Lower lobe of right lung (tissue), 2 donors: ENCODE data around the gene MFAP2. TPM values are rescaled to one million over a fixed set of nuclear protein-coding genes. Genes with fewer than 3 reads are reported as not detected.
A peak's percentile ranks its signal among the peaks of the same experiment; 100 is the strongest.

ENCODE experiments used
- ATAC-seq, 2 donors: fragments of 200-7000 bp; cut with Tn5 transposase; one replicate each; pipeline ENCODE4 v1.9.1; 2020 to 2022; ENCODE audit warnings: mild to moderate bottlenecking in 2 of 2, moderate library complexity in 2 of 2
- DNase-seq: peaks from one replicate; pipeline ENCODE4 v3.0.0-alpha.2; 2020
- H3K27ac ChIP-seq: fragments of 200-600 bp; one replicate; pipeline ENCODE4 v1.8.0; 2022
- H3K27me3 ChIP-seq: fragments of 200-600 bp; one replicate; pipeline ENCODE4 v1.8.0; 2022; ENCODE audit warnings: low read depth
- H3K36me3 ChIP-seq: fragments of 200-600 bp; one replicate; pipeline ENCODE4 v1.8.0; 2022; ENCODE audit warnings: mild to moderate bottlenecking
- H3K4me1 ChIP-seq: fragments of 200-600 bp; one replicate; pipeline ENCODE4 v1.8.0; 2022
- H3K4me3 ChIP-seq: fragments of 200-600 bp; one replicate; pipeline ENCODE4 v1.8.0; 2022; ENCODE audit warnings: mild to moderate bottlenecking
- H3K9me3 ChIP-seq: fragments of 200-600 bp; one replicate; pipeline ENCODE4 v1.8.0; 2022
- CTCF ChIP-seq: fragments of 200-600 bp; IDR thresholded peaks from one replicate; pipeline ENCODE4 v1.8.0; 2022; ENCODE audit warnings: antibody characterized with exemption, mild to moderate bottlenecking
- intact Hi-C: fragments of 100-400 bp; cut with DNase I; formaldehyde crosslinking; loops from one replicate; pipeline ENCODE4 v1.11.0; 2022
- total RNA-seq: library from RNA; stranded (reverse); fragmentation: NEBNext Ultra II Directional; extraction: Animal tissue kit (Norgen Biotek cat#: 25700); gene quantifications from one replicate; pipeline ENCODE4 v1.2.1, GENCODE V29; 2021
- donor health status: DM: no; HTN: yes; CAD: no; lungs with severe emphysema.

MFAP2 gene
- total RNA-seq, 1 donor from 2014 or later, result 11.9 TPM

DNA sequence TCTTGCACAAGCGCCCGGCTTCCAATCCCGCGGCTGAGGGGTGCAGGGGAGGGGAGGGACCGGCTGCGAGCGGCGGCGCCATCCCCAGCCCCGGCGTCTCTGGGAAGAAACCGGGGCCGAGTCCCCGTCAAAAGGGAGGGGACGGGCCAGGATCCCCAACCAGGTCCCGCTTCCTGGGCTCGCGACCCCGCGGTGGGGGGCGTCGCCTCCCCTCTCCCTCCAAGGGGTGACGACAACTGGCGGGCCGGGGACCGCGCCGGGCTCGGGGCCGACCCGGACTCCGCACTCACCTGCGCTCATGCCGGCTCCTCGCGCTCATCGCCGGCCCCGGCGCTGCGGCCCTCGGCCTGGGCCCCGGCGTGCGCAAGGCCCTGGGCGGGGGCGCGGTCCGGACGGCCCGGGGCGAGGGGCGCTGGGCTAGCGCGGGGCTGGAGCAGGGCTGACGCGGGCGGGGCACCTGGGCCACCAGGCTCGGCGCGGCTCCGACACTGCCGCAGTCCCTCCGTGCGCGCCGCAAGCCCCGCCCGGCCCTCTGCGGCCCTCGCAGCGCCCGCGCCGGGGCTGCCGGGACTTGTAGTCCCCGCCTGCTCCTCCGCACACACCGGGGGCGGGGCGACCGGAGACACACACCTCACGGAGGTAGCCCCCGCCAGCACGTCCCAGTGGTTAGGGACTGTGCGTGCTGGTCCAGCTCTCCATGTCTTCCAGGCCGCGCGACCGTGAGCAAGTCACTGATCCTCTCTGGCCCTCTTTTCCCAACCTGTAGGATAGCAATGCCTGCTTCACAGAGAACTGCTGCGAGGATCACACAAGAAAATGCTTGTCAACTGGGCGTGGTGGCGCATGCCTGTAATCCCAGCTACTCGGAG lies 31.3 kb upstream of the MFAP2 start, which contains the start of gene ATP13A2:
ATP13A2 (minus strand) TSS at position 490 of the 869 bp plus-strand sequence; CDS start at position 300, 190 bp downstream.
- Histone ChIP-seq H3K4me3 (peak within 1 kb of the TSS; percentile 97), H3K4me1 (peaks cover 37% of the 10 kb centered on the region), H3K36me3 (no peaks in the 10 kb centered on the region), H3K27ac (peak within 1 kb of the TSS; percentile 68), H3K9me3 (no peaks in the 10 kb centered on the region), H3K27me3 (no peaks in the 10 kb centered on the region)
- ATAC-seq, result peak; percentile 95 to 98
- peak; percentile 91 for DNase-seq
- TF ChIP-seq CTCF, result no peak
- intact Hi-C loops, result no loop called here

DNA sequence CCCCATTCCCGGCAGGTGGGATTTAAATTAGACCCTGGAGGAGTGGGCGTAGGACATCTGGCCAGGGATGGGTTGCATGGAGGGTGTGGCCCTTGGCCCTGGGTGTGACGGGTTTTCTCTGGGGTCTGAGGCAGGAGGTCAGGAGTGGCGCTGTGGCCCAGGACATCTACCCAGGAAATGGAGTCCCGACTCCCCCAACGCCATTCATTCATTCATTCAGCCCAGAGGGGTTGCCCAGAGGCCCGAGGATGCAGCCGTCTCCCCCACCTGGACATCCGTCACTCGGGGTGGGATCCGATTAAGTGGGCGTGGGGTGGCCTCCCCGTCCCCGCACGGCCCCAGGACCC lies 30.6 kb upstream of the MFAP2 start:
- intact Hi-C loops, result no loop called here
- H3K9me3 ChIP-seq, result no peaks in the 10 kb centered on the region
- H3K27ac ChIP-seq, result peak overlapping the region; percentile 68
- H3K36me3 ChIP-seq, result peaks cover 5% of the 10 kb centered on the region
- DNase-seq (peak; percentile 45), ATAC-seq (peak in 1 of 2 donors; percentile 2)
- peak overlapping the region; percentile 97 for H3K4me3 ChIP-seq
- peaks cover 37% of the 10 kb centered on the region for H3K4me1 ChIP-seq
- no peaks in the 10 kb centered on the region for H3K27me3 ChIP-seq
- TF ChIP-seq CTCF, result no peak

DNA sequence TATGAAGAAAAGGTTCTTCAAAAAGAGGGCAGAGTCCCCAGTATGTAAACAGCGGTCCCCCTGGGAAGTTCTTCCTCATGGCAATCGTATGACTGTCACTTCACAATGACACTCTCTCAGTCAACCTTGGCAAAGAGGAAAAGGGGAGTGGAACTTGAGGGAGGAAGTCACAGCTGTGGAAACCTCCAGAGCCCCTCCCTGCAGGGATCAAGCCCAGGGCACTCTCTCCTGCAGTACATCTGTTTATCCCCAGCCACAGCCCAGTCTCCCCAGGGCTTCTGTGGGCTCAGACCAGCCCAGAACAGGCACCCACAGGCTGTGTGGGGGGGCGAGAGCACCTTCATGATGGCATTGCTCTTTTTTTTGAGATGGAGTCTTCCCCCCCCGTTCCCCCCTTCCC lies 29.3 kb upstream of the MFAP2 start:
- H3K36me3 ChIP-seq, result peaks cover 17% of the 10 kb centered on the region
- no peak for TF ChIP-seq CTCF

DNA sequence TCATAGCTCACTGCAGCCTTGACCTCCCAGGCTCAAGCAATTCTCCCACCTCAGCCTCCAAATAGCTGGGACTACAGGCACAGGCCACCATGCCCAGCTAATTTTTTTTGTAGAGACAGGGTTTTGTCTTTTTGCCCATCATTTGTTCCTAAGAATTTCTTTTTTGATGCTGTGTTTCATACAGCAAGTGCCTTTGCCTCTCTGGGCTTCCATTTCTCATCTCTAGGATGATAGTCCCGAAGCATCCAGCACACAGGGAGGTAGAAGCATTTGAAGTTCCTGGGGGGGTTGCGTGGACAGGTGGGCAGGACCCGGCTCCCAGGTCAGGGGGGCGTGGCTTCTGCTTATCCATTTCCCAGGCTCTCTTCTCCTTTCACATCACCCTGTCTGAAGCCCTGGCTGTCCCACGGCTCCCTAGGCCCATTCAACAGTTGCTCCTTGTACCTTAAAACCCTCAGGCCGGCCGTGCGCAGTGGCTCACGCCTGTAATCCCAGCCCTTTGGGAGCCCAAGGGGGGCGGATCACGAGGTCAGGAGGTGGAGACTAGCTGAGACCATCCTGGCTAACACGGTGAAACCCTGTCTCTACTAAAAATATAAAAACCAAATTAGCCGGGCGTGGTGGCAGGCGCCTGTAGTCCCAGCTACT lies 27.9 kb upstream of the MFAP2 start:
- peaks cover 29% of the 10 kb centered on the region for H3K36me3 ChIP-seq
- ATAC-seq, result no peak
- no peaks in the 10 kb centered on the region for H3K9me3 ChIP-seq
- H3K27ac ChIP-seq, result no peak overlapping the region
- TF ChIP-seq CTCF, result no peak
- H3K4me1 ChIP-seq, result peaks cover 37% of the 10 kb centered on the region
- no peak overlapping the region for H3K4me3 ChIP-seq
- no peaks in the 10 kb centered on the region for H3K27me3 ChIP-seq
- DNase-seq, result no peak
- intact Hi-C loops, result no loop called here

More for the DNA sequence above, 29.3 kb upstream of the MFAP2 start:
- Histone ChIP-seq H3K27me3 (no peaks in the 10 kb centered on the region), H3K4me1 (peaks cover 37% of the 10 kb centered on the region), H3K27ac (no peak overlapping the region), H3K9me3 (no peaks in the 10 kb centered on the region), H3K4me3 (no peak overlapping the region)
- intact Hi-C loops, result no loop called here
- DNase-seq (no peak), ATAC-seq (peak in 1 of 2 donors; percentile 30)

DNA sequence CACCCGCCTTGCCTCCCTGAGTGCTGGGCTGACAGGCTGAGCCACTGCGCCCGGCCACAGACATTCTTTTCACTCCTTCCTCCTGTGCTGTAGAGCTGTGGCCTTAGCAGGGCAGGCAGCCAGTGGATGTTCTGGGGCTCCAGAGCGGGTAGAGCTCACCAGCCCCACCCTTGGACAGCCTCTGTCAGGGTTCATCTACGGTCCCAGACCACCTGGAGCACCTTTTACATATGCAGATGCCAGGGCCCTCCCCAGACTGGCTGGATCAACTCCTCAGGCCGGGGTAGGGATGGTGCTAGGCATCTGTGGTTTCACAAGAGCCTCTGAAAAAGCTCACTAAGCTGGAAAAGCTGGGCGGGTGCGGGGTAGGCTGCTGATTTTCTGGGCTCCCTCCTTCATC lies 26.7 kb upstream of the MFAP2 start:
- intact Hi-C loops, result no loop called here
- H3K4me3 ChIP-seq, result no peak overlapping the region

More for the DNA sequence above, 26.7 kb upstream of the MFAP2 start:
- TF ChIP-seq CTCF, result no peak
- peaks cover 28% of the 10 kb centered on the region for H3K4me1 ChIP-seq
- no peak overlapping the region for H3K27ac ChIP-seq
- no peaks in the 10 kb centered on the region for H3K9me3 ChIP-seq
- DNase-seq (no peak), ATAC-seq (no peak)
- peaks cover 39% of the 10 kb centered on the region for H3K36me3 ChIP-seq
- H3K27me3 ChIP-seq, result no peaks in the 10 kb centered on the region
